Prostate gland (tissue), 2 donors: Measurements from ENCODE around the gene SP5.

ENCODE experiments used
- CTCF ChIP-seq, 4 experiments: fragments of 200-600 bp in 2 of 4; fragments of 450-650 bp in 2 of 4; sonication (generic) in 2 of 4; IDR thresholded peaks; 1 replicate in 3 of 4; 2 replicates in 1 of 4; pipeline ENCODE4 v1.5.1; 2016 to 2019; ENCODE audit warnings: antibody characterized with exemption in 4 of 4, mild to moderate bottlenecking in 2 of 4, moderate library complexity in 2 of 4
- POLR2A ChIP-seq: fragments of 450-650 bp; IDR thresholded peaks from one replicate; pipeline ENCODE4 v1.6.1; 2016; ENCODE audit warnings: antibody characterized with exemption, mild to moderate bottlenecking

GRCh38 chr2:170711196-170711773, 3.9 kb upstream of the SP5 start:
- TF ChIP-seq CTCF (IDR thresholded peaks at IDR 0.05) (no peak), POLR2A (no peak)
